Measurements from ENCODE around the gene AKAP9.
"Not testable (repeated sequence)": the region's sequence is repeated elsewhere in the genome, so short reads cannot be mapped to it uniquely, and the experiment has no call there.

AKAP9 gene

DNA sequence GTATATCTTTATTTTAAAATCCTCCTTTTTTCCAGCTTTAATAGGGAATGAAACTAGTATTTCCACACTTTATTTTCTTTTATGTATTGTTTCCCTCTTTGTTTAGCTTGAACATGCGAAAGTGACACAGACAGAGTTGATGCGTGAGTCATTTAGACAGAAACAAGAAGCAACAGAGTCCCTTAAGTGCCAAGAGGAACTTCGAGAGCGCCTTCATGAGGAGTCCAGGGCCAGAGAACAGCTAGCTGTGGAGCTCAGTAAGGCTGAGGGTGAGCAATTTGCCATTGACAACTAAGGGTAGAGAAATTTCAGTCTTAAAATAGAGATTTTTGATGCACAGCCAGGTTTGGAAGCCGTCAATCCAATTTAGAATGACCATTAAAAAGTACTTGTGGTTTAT lies 120.5 kb downstream of the AKAP9 start:
- peak overlapping the region in 6 of 11 experiments; percentile 3 to 56 (median 42); a peak in 9 of 22 replicates for H3K9ac ChIP-seq
- no peaks in the 10 kb centered on the region; a peak in 1 of 22 replicates for H4K20me1 ChIP-seq
- no peak for TF ChIP-seq Cebpa-rat (IDR thresholded peaks at IDR 0.05)
- no peaks in the 10 kb centered on the region for H3K27me3 ChIP-seq
- H3K27ac ChIP-seq = peak overlapping the region in 8 of 11 experiments; percentile 56 to 66 (median 59); a peak in 16 of 22 replicates
- peak overlapping the region in 1 of 10 experiments; percentile 26; a peak in 1 of 20 replicates for H3K4me3 ChIP-seq
- peaks cover 15 to 57% (median 41%) of the 10 kb centered on the region in 10 experiments for H3K4me1 ChIP-seq
- no peaks in the 10 kb centered on the region for H3K9me3 ChIP-seq (replicated peaks in 1 of 11)
- peak overlapping the region; percentile 4 to 71 (median 56); a peak in 18 of 22 replicates for H3K4me2 ChIP-seq
- H3K36me3 ChIP-seq = peaks cover 20 to 48% (median 38%) of the 10 kb centered on the region in 11 experiments

DNA sequence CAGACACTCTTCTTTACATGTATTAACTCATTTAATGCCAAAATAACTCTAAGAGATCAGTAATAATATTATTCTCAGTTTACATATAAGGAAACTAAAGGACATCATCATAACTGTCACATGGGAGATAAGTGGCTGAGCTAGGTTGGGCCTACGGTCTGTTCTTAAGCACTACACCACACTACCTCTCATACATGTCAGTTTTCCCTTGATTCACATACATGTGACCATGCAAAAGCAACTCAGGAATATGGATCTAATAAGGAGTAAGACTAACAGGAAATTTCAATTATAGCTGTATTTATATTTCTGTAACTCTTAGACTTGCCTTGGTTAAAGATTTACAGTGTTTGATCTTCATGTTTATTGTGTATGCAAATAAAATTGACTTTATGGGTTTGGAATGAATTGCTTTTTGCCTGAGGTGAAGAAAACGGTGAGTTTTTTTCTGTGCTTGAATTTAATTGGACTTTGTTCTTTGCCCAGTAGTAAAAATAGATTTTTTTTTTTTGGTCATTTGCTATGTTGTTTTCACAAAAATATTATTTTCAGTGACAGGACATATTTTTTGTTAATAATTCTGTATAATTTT lies 123.9 kb downstream of the AKAP9 start:
- Histone ChIP-seq H4K20me1 (no peaks in the 10 kb centered on the region), H3K27ac (no peak overlapping the region), H3K9ac (no peak overlapping the region), H3K4me1 (peaks cover 4 to 23% (median 15%) of the 10 kb centered on the region in 10 experiments), H3K9me3 (replicated peaks in 1 of 11) (no peaks in the 10 kb centered on the region), H3K36me3 (peaks cover 38 to 79% (median 70%) of the 10 kb centered on the region in 11 experiments), H3K27me3 (no peaks in the 10 kb centered on the region), H3K4me2 (no peak overlapping the region), H3K4me3 (no peak overlapping the region)
- TF ChIP-seq Cebpa-rat (IDR thresholded peaks at IDR 0.05) = no peak

DNA sequence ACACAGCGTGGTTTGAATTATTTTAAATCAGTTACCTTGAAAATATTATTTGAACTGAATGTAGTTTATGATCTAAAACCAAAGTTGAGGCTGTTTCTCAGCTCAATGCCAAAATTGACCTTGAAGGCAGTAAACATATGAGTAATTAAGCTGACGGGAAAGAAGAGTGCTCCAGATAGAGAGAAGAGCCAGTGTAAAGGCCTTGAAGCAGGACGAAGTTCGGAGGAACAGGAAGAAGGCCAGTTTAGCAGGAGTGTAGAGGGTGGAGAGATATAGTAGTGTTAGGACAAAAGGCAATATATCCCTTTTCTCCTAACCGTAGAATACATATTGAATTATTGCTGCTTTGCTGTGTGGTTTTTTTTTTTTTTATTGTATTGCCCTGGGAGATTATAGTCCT lies 130.4 kb downstream of the AKAP9 start:
- H4K20me1 ChIP-seq = no peaks in the 10 kb centered on the region
- H3K36me3 ChIP-seq = peaks cover 54 to 99% (median 88%) of the 10 kb centered on the region in 11 experiments
- no peaks in the 10 kb centered on the region for H3K27me3 ChIP-seq
- TF ChIP-seq Cebpa-rat (IDR thresholded peaks at IDR 0.05) = no peak
- no peak overlapping the region for H3K9ac ChIP-seq
- no peak overlapping the region for H3K27ac ChIP-seq
- H3K9me3 ChIP-seq (replicated peaks in 1 of 11) = no peaks in the 10 kb centered on the region
- H3K4me1 ChIP-seq = no peaks in the 10 kb centered on the region
- H3K4me2 ChIP-seq = no peak overlapping the region
- no peak overlapping the region for H3K4me3 ChIP-seq

DNA sequence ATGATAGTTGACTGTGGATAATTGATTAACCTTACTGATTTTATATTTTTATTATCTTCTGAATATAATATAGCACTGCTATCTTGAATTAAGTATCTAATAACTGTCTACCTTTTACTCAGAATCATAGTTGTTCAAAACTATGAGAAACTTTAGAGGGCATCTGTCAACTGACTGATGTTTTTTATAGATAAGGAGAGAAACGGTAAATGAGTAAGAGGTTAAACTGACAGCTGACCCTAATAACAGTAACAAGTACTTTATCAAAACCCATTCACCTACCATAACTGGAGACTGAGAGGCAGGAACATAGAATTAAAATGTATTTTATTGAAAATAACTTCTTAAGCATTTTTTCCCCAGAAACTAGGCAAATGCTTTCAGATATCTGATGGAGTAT lies 131.5 kb downstream of the AKAP9 start:
- no peak overlapping the region for H3K9ac ChIP-seq
- no peaks in the 10 kb centered on the region for H4K20me1 ChIP-seq
- peaks cover 53 to 99% (median 87%) of the 10 kb centered on the region in 11 experiments for H3K36me3 ChIP-seq
- H3K9me3 ChIP-seq (replicated peaks in 1 of 11) = no peaks in the 10 kb centered on the region
- H3K4me2 ChIP-seq = no peak overlapping the region
- no peak for TF ChIP-seq Cebpa-rat (IDR thresholded peaks at IDR 0.05)
- no peak overlapping the region for H3K4me3 ChIP-seq
- H3K27ac ChIP-seq = no peak overlapping the region
- no peaks in the 10 kb centered on the region for H3K27me3 ChIP-seq
- no peaks in the 10 kb centered on the region for H3K4me1 ChIP-seq

DNA sequence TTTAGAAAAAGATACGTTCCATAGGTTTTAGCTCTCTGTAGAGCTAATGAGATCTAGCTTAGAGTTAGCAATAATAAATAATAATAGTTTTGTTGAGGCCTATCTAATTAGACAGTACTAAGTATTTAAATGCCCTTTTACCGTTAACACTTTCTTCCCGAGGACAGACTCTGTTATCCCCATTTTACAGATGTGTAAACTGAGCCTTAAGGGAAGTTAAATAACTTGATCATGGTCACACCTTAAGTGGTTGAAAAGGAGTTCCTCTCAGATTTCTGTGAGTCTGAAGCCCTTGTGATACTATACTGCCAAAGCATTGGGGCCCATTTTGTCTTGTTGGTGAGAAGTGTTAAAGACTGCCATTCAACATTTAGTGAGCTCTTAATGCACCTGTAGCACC lies 132.0 kb downstream of the AKAP9 start:
- Histone ChIP-seq H3K4me3 (no peak overlapping the region), H3K27me3 (no peaks in the 10 kb centered on the region), H3K36me3 (peaks cover 50 to 99% (median 87%) of the 10 kb centered on the region in 11 experiments), H3K9me3 (replicated peaks in 1 of 11) (no peaks in the 10 kb centered on the region), H4K20me1 (no peaks in the 10 kb centered on the region), H3K4me2 (no peak overlapping the region), H3K4me1 (no peaks in the 10 kb centered on the region), H3K27ac (no peak overlapping the region), H3K9ac (no peak overlapping the region)
- TF ChIP-seq Cebpa-rat (IDR thresholded peaks at IDR 0.05) = no peak

DNA sequence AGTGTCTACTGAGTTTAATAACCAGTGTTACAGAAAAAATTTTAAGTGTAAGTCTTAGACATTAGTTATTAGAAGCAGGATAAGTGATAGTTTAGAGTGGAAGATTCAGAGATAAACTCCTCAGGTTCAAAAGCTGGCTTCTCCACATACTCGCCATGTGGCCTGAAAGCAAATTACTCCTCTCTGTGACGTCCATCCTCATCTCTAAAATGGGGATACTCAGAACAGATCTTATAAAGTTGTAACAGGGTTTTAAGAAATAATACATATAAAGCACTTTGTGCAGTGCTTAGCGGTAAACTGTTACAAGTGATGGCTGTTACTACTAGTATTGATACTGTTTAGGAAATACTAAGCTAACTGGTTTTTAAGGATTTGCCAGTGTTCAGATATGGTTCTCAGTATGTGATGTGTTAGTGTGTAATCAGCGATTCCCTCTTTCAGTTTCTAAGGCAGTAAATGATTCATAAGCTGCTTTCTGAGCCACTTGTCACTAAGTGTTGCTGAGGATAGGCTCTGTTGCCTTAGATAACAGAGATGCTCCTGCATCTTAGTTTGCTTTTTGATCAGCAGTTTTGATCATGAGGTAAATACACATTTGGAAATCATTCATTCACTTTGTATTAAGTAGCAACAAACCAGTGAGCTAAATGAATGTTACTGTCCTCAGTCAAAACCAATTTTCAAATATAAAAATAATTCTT lies 134.9 kb downstream of the AKAP9 start:
- no peaks in the 10 kb centered on the region for H3K4me1 ChIP-seq
- no peak overlapping the region for H3K4me3 ChIP-seq
- H3K9me3 ChIP-seq (replicated peaks in 1 of 11) = no peaks in the 10 kb centered on the region
- H4K20me1 ChIP-seq = no peaks in the 10 kb centered on the region
- no peak overlapping the region for H3K9ac ChIP-seq
- no peak for TF ChIP-seq Cebpa-rat (IDR thresholded peaks at IDR 0.05)
- H3K27ac ChIP-seq = no peak overlapping the region
- H3K4me2 ChIP-seq = no peak overlapping the region
- peaks cover 49 to 99% (median 89%) of the 10 kb centered on the region in 11 experiments for H3K36me3 ChIP-seq
- no peaks in the 10 kb centered on the region for H3K27me3 ChIP-seq

DNA sequence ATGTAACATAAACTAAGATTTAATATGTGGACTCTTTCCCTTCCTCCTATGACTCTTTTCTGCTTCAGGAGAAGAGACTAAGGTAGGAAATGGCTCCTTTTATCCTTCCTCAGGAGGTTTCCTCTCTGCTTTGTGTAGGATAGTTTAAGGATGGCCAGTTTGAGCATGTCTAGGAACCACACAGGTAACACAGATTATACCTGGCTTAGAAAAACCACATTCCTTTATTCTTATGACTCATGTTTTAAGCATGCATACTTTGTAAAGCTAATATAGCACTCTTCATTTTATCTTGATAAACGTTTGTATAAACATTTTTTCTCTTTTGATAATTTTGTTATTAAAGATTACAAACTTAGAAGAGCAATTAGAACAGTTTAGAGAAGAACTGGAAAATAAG lies 135.8 kb downstream of the AKAP9 start:
- H3K4me1 ChIP-seq = no peaks in the 10 kb centered on the region
- no peaks in the 10 kb centered on the region for H4K20me1 ChIP-seq
- H3K9ac ChIP-seq = no peak overlapping the region
- no peak for TF ChIP-seq Cebpa-rat (IDR thresholded peaks at IDR 0.05)
- no peak overlapping the region for H3K27ac ChIP-seq
- H3K4me3 ChIP-seq = no peak overlapping the region
- peaks cover 46 to 99% (median 90%) of the 10 kb centered on the region in 11 experiments for H3K36me3 ChIP-seq
- no peak overlapping the region for H3K4me2 ChIP-seq
- H3K9me3 ChIP-seq (replicated peaks in 1 of 11) = no peaks in the 10 kb centered on the region
- no peaks in the 10 kb centered on the region for H3K27me3 ChIP-seq

DNA sequence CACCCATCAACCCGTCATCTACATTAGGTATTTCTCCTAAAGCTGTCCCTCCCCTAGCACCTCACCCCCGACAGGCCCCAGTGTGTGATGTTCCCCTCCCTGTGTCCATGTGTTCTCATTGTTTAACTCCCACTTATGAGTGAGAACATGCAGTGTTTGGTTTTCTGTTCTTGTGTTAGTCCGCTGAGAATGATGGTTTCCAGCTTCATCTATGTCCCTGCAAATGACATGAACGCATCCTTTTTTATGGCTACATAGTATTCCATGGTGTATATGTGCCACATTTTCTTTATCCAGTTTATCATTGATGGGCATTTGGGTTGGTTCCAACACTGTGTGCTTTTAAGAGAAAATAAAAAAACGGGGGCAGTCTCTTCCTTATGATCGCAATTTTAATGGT lies 143.3 kb downstream of the AKAP9 start:
- H3K9ac ChIP-seq, H3K4me3 ChIP-seq, H4K20me1 ChIP-seq, H3K4me2 ChIP-seq, H3K27me3 ChIP-seq, H3K4me1 ChIP-seq, H3K27ac ChIP-seq: not testable (repeated sequence)
- peaks cover 0 to 15% (median 10%) of the 10 kb centered on the region in 11 experiments; a peak in 10 of 22 replicates for H3K9me3 ChIP-seq (replicated peaks in 1 of 11)
- peaks cover 83 to 100% (median 96%) of the 10 kb centered on the region in 11 experiments for H3K36me3 ChIP-seq

DNA sequence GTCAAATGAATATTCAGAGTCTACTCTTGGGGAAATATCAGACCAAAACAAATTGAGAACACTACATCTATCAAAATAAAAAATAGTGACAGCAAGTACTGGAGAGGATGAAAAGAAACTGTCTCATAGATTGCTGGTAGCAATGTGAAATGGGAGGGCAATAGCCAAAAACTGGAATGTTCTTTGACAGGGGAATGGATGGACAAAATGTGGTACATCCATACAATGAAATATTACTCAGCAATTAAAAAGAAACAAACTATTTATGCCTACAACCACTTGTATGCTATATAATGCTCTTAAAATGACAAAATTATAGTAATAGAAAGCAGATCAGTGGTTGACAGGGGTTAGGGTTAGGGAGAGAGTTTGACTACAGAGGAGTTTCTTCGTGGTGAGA lies 147.6 kb downstream of the AKAP9 start:
- H3K4me1 ChIP-seq = no peaks in the 10 kb centered on the region
- no peaks in the 10 kb centered on the region for H3K27me3 ChIP-seq
- no peak overlapping the region for H3K27ac ChIP-seq
- H4K20me1 ChIP-seq = no peaks in the 10 kb centered on the region
- no peak overlapping the region for H3K4me2 ChIP-seq
- TF ChIP-seq Cebpa-rat (IDR thresholded peaks at IDR 0.05) = no peak
- H3K9me3 ChIP-seq (replicated peaks in 1 of 11) = peaks cover 0 to 15% (median 10%) of the 10 kb centered on the region in 11 experiments; a peak in 10 of 22 replicates
- no peak overlapping the region for H3K4me3 ChIP-seq
- H3K36me3 ChIP-seq = peaks cover 91 to 100% (median 96%) of the 10 kb centered on the region in 11 experiments
- H3K9ac ChIP-seq = no peak overlapping the region
